Prostate gland (tissue), 2 donors: ENCODE data around the gene AOAH. TPM values are rescaled to one million over a fixed set of nuclear protein-coding genes. Genes with fewer than 3 reads are reported as not detected.

Experiments used
- DNase-seq: peaks from one replicate; pipeline ENCODE4 v3.0.0-alpha.2; 2019; ENCODE audit warnings: low spot score
- H3K27ac ChIP-seq, 2 donors: fragments of 200-600 bp; sonication (generic); 2 replicates each; pipeline ENCODE4 v1.5.1; 2017 to 2019
- H3K27me3 ChIP-seq: fragments of 200-600 bp; sonication (generic); replicated peaks from 2 replicates; pipeline ENCODE4 v1.5.1; 2019; ENCODE audit not compliant: insufficient read depth
- H3K36me3 ChIP-seq, 2 donors: fragments of 200-600 bp; sonication (generic); 1 replicate in 1 of 2; 2 replicates in 1 of 2; pipeline versions ENCODE4 v1.5.1 to v1.8.1; 2017 to 2019
- H3K4me1 ChIP-seq: fragments of 200-600 bp; sonication (generic); replicated peaks from 2 replicates; pipeline ENCODE4 v1.5.1; 2019
- H3K4me3 ChIP-seq, 2 donors: fragments of 200-600 bp; sonication (generic); 2 replicates each; pipeline ENCODE4 v1.5.1; 2017 to 2019
- H3K9me3 ChIP-seq: fragments of 200-600 bp; sonication (generic); 2 replicates; pipeline ENCODE4 v1.5.1; 2017
- CTCF ChIP-seq, 4 experiments: fragments of 200-600 bp in 2 of 4; fragments of 450-650 bp in 2 of 4; sonication (generic) in 2 of 4; IDR thresholded peaks; 1 replicate in 3 of 4; 2 replicates in 1 of 4; pipeline ENCODE4 v1.5.1; 2016 to 2019; ENCODE audit warnings: antibody characterized with exemption in 4 of 4, mild to moderate bottlenecking in 2 of 4, moderate library complexity in 2 of 4
- POLR2A ChIP-seq: fragments of 450-650 bp; IDR thresholded peaks from one replicate; pipeline ENCODE4 v1.6.1; 2016; ENCODE audit warnings: antibody characterized with exemption, mild to moderate bottlenecking
- POLR2AphosphoS5 ChIP-seq: sonication (generic); formaldehyde crosslinking; IDR thresholded peaks from one replicate; pipeline ENCODE4 v1.6.1; 2017; ENCODE audit warnings: antibody characterized with exemption
- WGBS: methylation state at CpG from one replicate; pipeline ENCODE4 v1.1.5; 2018; 5-methylcytosine and 5-hydroxymethylcytosine counted together
- intact Hi-C: fragments of 100-400 bp; cut with DNase I; formaldehyde crosslinking; loops from one replicate; pipeline ENCODE4 v1.14.2; 2022
- total RNA-seq, 2 donors: library from RNA; depleted of rRNA; stranded (reverse); fragments of >200 nt; gene quantifications; one replicate each; pipeline ENCODE4 v1.1.0, GENCODE V29; 2016

Gene AOAH
- total RNA-seq, 2 donors from 2014 or later = 4.1 to 4.8 TPM

- WGBS = 81% methylated on average over 4 of the region's 4 CpGs
- intact Hi-C loops = no loop called here
- no peak overlapping the region for H3K27ac ChIP-seq
Measured at GRCh38 chr7:36613031-36613614, 111.2 kb downstream of the AOAH start.

GRCh38 chr7:36611703-36612102 is 112.6 kb downstream of the AOAH start:
- WGBS = 82% methylated on average over 6 of the region's 6 CpGs
- Histone ChIP-seq H3K36me3 (no peaks in the 10 kb centered on the region), H3K27ac (no peak overlapping the region), H3K4me1 (no peaks in the 10 kb centered on the region), H3K9me3 (no peaks in the 10 kb centered on the region), H3K4me3 (no peak overlapping the region), H3K27me3 (no peaks in the 10 kb centered on the region)
- no peak for DNase-seq
- intact Hi-C loops = no loop called here
- no peak for TF ChIP-seq POLR2A
- no peak for TF ChIP-seq CTCF (IDR thresholded peaks at IDR 0.05)
- no peak for TF ChIP-seq POLR2AphosphoS5

More at GRCh38 chr7:36613031-36613614, 111.2 kb downstream of the AOAH start:
- Histone ChIP-seq H3K27me3 (no peaks in the 10 kb centered on the region), H3K9me3 (no peaks in the 10 kb centered on the region), H3K36me3 (no peaks in the 10 kb centered on the region), H3K4me3 (no peak overlapping the region), H3K4me1 (no peaks in the 10 kb centered on the region)
- DNase-seq = no peak
- TF ChIP-seq POLR2A (no peak), CTCF (IDR thresholded peaks at IDR 0.05) (no peak), POLR2AphosphoS5 (no peak)

GRCh38 chr7:36607721-36608095 is 116.6 kb downstream of the AOAH start:
- no peak for DNase-seq
- H3K27ac ChIP-seq = no peak overlapping the region
- no peak overlapping the region for H3K4me3 ChIP-seq
- 62% methylated on average over 3 of the region's 3 CpGs for WGBS
- intact Hi-C loops = no loop called here
- no peaks in the 10 kb centered on the region for H3K9me3 ChIP-seq
- no peaks in the 10 kb centered on the region for H3K4me1 ChIP-seq
- no peaks in the 10 kb centered on the region for H3K36me3 ChIP-seq
- H3K27me3 ChIP-seq = no peaks in the 10 kb centered on the region
- no peak for TF ChIP-seq POLR2AphosphoS5
- TF ChIP-seq CTCF (IDR thresholded peaks at IDR 0.05) = no peak
- TF ChIP-seq POLR2A = no peak

- Histone ChIP-seq H3K4me3 (no peak overlapping the region), H3K36me3 (no peaks in the 10 kb centered on the region), H3K27me3 (no peaks in the 10 kb centered on the region), H3K4me1 (no peaks in the 10 kb centered on the region), H3K9me3 (no peaks in the 10 kb centered on the region), H3K27ac (no peak overlapping the region)
- intact Hi-C loops = no loop called here
- no peak for DNase-seq
- TF ChIP-seq POLR2A (no peak), POLR2AphosphoS5 (no peak), CTCF (IDR thresholded peaks at IDR 0.05) (no peak)
- 68% methylated on average over 6 of the region's 6 CpGs for WGBS
Measured at GRCh38 chr7:36606976-36607720, 117.1 kb downstream of the AOAH start.
